Measurements from ENCODE around the gene TFPI. TPM values are rescaled to one million over a fixed set of nuclear protein-coding genes. Genes with fewer than 3 reads are reported as not detected.

Gene TFPI
- total and polyA plus RNA-seq, 10 of the 15 experiments (the other 5 are each of a cell fraction or from before 2014, with no cell fraction given), result 0.07 to 0.59 (median 0.34) TPM

DNA sequence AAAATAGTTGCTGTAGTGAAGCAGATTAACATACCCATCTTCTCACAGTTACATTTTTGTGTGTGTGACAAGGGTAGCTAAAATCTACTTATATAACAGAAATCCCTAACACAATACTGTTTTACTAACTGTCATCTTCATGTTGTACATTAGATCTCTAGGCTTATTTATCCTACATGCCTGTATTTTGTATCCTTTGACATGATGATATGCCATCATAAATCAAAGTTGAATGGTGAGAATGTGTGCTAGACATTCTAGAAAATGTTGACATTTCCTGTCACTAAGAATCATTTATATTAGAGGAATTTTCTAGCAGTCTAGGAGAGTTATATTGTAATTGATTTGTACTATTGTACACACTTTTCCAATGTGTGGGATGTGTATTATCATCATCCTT lies 84.7 kb downstream of the TFPI start:
- RAD21 ChIA-PET (ENCODE audit: unreplicated experiment), result interaction anchor here (0.6 kb wide), 1 partner anchor 459 kb away, joined by 3 read pairs; no protein-coding TSS in a partner anchor
- no peaks in the 10 kb centered on the region for H3K27me3 ChIP-seq (replicated peaks in 1 of 2; ENCODE audit: control insufficient read depth in 2 of 2, insufficient read depth in 2 of 2, low read length in 1 of 2)
- no peaks in the 10 kb centered on the region for H3K4me1 ChIP-seq (ENCODE audit: control insufficient read depth, insufficient read depth, low read length)
- peak; percentile 27 for FAIRE-seq
- in situ Hi-C loops (cut with MboI), result loop anchor here (25.0 kb wide), 1 partner anchor 982 kb away; the partner anchor contains the start of gene ZC3H15
- ATAC-seq, result no peak
- no peak for TF ChIP-seq ZNF24 (IDR thresholded peaks at IDR 0.05)
- TF ChIP-seq, protein P1, sequence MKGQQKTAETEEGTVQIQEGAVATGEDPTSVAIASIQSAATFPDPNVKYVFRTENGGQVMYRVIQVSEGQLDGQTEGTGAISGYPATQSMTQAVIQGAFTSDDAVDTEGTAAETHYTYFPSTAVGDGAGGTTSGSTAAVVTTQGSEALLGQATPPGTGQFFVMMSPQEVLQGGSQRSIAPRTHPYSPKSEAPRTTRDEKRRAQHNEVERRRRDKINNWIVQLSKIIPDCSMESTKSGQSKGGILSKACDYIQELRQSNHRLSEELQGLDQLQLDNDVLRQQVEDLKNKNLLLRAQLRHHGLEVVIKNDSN (IDR thresholded peaks at IDR 0.05; ENCODE audit: borderline replicate concordance, extremely low read length, insufficient read depth, low read depth, low read length), result no peak
- no peak for TF ChIP-seq EP300 (IDR thresholded peaks at IDR 0.05; ENCODE audit: borderline replicate concordance in 1 of 2, control insufficient read depth in 1 of 2, low read depth in 2 of 2, low read length in 2 of 2)
- TF ChIP-seq EED (IDR thresholded peaks at IDR 0.05; ENCODE audit: low read depth), result no peak
- no peak for TF ChIP-seq POLR2A (IDR thresholded peaks at IDR 0.05; ENCODE audit: low read depth, low read length)
- TF ChIP-seq, protein P2, sequence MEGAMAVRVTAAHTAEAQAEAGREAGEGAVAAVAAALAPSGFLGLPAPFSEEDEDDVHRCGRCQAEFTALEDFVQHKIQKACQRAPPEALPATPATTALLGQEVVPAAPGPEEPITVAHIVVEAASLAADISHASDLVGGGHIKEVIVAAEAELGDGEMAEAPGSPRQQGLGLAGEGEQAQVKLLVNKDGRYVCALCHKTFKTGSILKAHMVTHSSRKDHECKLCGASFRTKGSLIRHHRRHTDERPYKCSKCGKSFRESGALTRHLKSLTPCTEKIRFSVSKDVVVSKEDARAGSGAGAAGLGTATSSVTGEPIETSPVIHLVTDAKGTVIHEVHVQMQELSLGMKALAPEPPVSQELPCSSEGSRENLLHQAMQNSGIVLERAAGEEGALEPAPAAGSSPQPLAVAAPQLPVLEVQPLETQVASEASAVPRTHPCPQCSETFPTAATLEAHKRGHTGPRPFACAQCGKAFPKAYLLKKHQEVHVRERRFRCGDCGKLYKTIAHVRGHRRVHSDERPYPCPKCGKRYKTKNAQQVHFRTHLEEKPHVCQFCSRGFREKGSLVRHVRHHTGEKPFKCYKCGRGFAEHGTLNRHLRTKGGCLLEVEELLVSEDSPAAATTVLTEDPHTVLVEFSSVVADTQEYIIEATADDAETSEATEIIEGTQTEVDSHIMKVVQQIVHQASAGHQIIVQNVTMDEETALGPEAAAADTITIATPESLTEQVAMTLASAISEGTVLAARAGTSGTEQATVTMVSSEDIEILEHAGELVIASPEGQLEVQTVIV (IDR thresholded peaks at IDR 0.05; ENCODE audit: borderline replicate concordance, partially characterized antibody), result no peak
- no peak for TF ChIP-seq SMAD5 (IDR thresholded peaks at IDR 0.05; ENCODE audit: low read depth)
- TF ChIP-seq, protein P3, sequence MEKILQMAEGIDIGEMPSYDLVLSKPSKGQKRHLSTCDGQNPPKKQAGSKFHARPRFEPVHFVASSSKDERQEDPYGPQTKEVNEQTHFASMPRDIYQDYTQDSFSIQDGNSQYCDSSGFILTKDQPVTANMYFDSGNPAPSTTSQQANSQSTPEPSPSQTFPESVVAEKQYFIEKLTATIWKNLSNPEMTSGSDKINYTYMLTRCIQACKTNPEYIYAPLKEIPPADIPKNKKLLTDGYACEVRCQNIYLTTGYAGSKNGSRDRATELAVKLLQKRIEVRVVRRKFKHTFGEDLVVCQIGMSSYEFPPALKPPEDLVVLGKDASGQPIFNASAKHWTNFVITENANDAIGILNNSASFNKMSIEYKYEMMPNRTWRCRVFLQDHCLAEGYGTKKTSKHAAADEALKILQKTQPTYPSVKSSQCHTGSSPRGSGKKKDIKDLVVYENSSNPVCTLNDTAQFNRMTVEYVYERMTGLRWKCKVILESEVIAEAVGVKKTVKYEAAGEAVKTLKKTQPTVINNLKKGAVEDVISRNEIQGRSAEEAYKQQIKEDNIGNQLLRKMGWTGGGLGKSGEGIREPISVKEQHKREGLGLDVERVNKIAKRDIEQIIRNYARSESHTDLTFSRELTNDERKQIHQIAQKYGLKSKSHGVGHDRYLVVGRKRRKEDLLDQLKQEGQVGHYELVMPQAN (conservative IDR thresholded peaks at IDR 0.05), result no peak
- no peak for TF ChIP-seq ZSCAN29 (IDR thresholded peaks at IDR 0.05)
- TF ChIP-seq ZNF384 (IDR thresholded peaks at IDR 0.05; ENCODE audit: borderline replicate concordance, low read depth, low read length), result no peak
- no peak for TF ChIP-seq GATAD2B (conservative IDR thresholded peaks at IDR 0.05; ENCODE audit: low read depth)
- no peak for TF ChIP-seq SMAD1 (IDR thresholded peaks at IDR 0.05; ENCODE audit: low read depth, partially characterized antibody)
- TF ChIP-seq YBX1 (IDR thresholded peaks at IDR 0.05), result no peak
- H4K20me1 ChIP-seq (ENCODE audit: control insufficient read depth, insufficient read depth), result no peaks in the 10 kb centered on the region
- no peak for DNase-seq (ENCODE audit: low read depth, low spot score)
- no peaks in the 10 kb centered on the region for H3K79me2 ChIP-seq (ENCODE audit: control insufficient read depth, insufficient read depth, low read length)
- no peak overlapping the region for H2AFZ ChIP-seq (ENCODE audit: control insufficient read depth, low read depth, low read length)
- SMC1A ChIA-PET (ENCODE audit: uncharacterized antibody, unreplicated experiment), result no interaction called here
- no peaks in the 10 kb centered on the region for H3K36me3 ChIP-seq (ENCODE audit: control insufficient read depth in 2 of 2, insufficient read depth in 2 of 2, low read length in 1 of 2)
- POLR2A ChIA-PET, result interaction anchor here (0.6 kb wide), 1 partner anchor 611 kb away, joined by 3 read pairs; no protein-coding TSS in a partner anchor
- H3K9me3 ChIP-seq (replicated peaks; ENCODE audit: control insufficient read depth, insufficient read depth, low read length), result no peaks in the 10 kb centered on the region; the same call in 2 of the 3 replicates
- no peak overlapping the region for H3K4me2 ChIP-seq (ENCODE audit: control insufficient read depth, insufficient read depth)
- H3K27ac ChIP-seq (ENCODE audit: control insufficient read depth, insufficient read depth), result no peak overlapping the region
- no TSS peak for BruUV-seq (replicated peaks)
- CTCF ChIA-PET, result no interaction called here
- intact Hi-C loops (cut with micrococcal nuclease; ENCODE audit: unreplicated experiment), result no loop called here
- no peak overlapping the region for H3K9ac ChIP-seq (ENCODE audit: control insufficient read depth, insufficient read depth, low read length)
- H3K4me3 ChIP-seq, result no peak overlapping the region

All from GM12878 (cell line).